K562 (cell line): Measurements from ENCODE around the gene LAMP1. TPM values are rescaled to one million over a fixed set of nuclear protein-coding genes. Genes with fewer than 3 reads are reported as not detected.

ENCODE experiments used
- CBFA2T3 ChIP-seq: fragments of 450-650 bp; IDR thresholded peaks from 2 replicates; pipeline ENCODE4 v1.6.1; 2017
- HDAC1 ChIP-seq, 2 experiments: fragments of 450-650 bp; IDR thresholded peaks; 2 replicates each; pipeline ENCODE4 v1.6.1; 2016 to 2017; ENCODE audit warnings: inconsistent platforms in 1 of 2, mild to moderate bottlenecking in 1 of 2, moderate library complexity in 1 of 2
- HDAC2 ChIP-seq: fragments of 450-650 bp; IDR thresholded peaks from 2 replicates; pipeline ENCODE4 v1.6.1; 2016; ENCODE audit warnings: mild to moderate bottlenecking
- HNRNPK ChIP-seq: fragments of 200-400 bp; formaldehyde crosslinking; IDR thresholded peaks from one replicate; pipeline ENCODE4 v1.6.1; 2018; ENCODE audit warnings: mild to moderate bottlenecking, low read depth, low read length; ENCODE audit not compliant: poor library complexity, severe bottlenecking
- MCM7 ChIP-seq, 2 experiments: fragments of 450-650 bp; IDR thresholded peaks; 2 replicates each; pipeline ENCODE4 v1.6.1; 2016 to 2018
- MXI1 ChIP-seq: IDR thresholded peaks from 2 replicates; pipeline ENCODE4 v1.6.1; 2011; ENCODE audit warnings: low read depth, mild to moderate bottlenecking, improper control_type of control experiment, low read length
- NCOR1 ChIP-seq: fragments of 450-650 bp; IDR thresholded peaks from 2 replicates; pipeline ENCODE4 v1.6.1; 2016; ENCODE audit warnings: mild to moderate bottlenecking, moderate library complexity
- NFIC ChIP-seq: fragments of 450-650 bp; IDR thresholded peaks from 2 replicates; pipeline ENCODE4 v1.6.1; 2017; ENCODE audit warnings: mild to moderate bottlenecking, inconsistent platforms
- PCBP1 ChIP-seq: fragments of 200-400 bp; formaldehyde crosslinking; IDR thresholded peaks from 2 replicates; pipeline ENCODE4 v1.6.1; 2018; ENCODE audit warnings: mild to moderate bottlenecking, low read depth, low read length; ENCODE audit not compliant: poor library complexity, severe bottlenecking
- PHB ChIP-seq: fragments of 250-450 bp; sonication (Bioruptor Pico); IDR thresholded peaks from 2 replicates; pipeline ENCODE4 v1.5.0; 2021
- PHTF2 ChIP-seq: fragments of 250-450 bp; sonication (Bioruptor Pico); IDR thresholded peaks from 2 replicates; pipeline ENCODE4 v1.5.0; 2021; ENCODE audit warnings: mild to moderate bottlenecking
- SMARCA4 ChIP-seq: fragments of 450-650 bp; IDR thresholded peaks from 2 replicates; pipeline ENCODE4 v1.6.1; 2016
- ZNF146 ChIP-seq: IDR thresholded peaks from one replicate; pipeline ENCODE4 v1.6.1; 2018; ENCODE audit warnings: missing compliant biosample characterization; ENCODE audit not compliant: unreplicated experiment
- ZNF184 ChIP-seq: sonication (generic); formaldehyde crosslinking; IDR thresholded peaks from 2 replicates; pipeline ENCODE4 v1.5.0; 2020; ENCODE audit warnings: missing genetic modification reagents
- ZNF778 ChIP-seq: fragments of 450-650 bp; formaldehyde crosslinking; IDR thresholded peaks from 2 replicates; pipeline ENCODE4 v1.4.0; 2020; ENCODE audit warnings: mild to moderate bottlenecking, moderate library complexity
- polyA plus RNA-seq, 8 experiments: library from polyadenylated mRNA; depleted of rRNA in 4 of 8; stranded (reverse) in 5 of 8; unstranded in 3 of 8; fragments of >200 nt; fragmentation: Nextera tagmentation in 2 of 8; fragmentation: Illumina TruSeq in 1 of 8; extraction: Ambion mirVana in 2 of 8; extraction: Trizol in 1 of 8; gene quantifications; 2 replicates each; pipeline versions ENCODE4 v1.2.1 to v1.2.3, GENCODE V29; 2011 to 2014; ENCODE audit warnings: inconsistent platforms in 1 of 8, missing spikeins in 1 of 8
- total RNA-seq, 7 experiments: library from RNA; depleted of rRNA in 6 of 7; stranded (reverse); fragments of >200 nt in 6 of 7; fragmentation: Illumina TruSeq in 2 of 7; extraction: Trizol in 2 of 7; gene quantifications; 2 replicates each; pipeline versions ENCODE4 v1.2.1 to v1.2.3, GENCODE V29; 2011 to 2021; ENCODE audit warnings: low replicate concordance in 1 of 7
- TF ChIP-seq, protein P1 (sequence below), 2 experiments: fragments of 450-650 bp in 1 of 2; IDR thresholded peaks; 2 replicates each; pipeline ENCODE4 v1.6.1; 2011 to 2017; ENCODE audit warnings: low read depth in 2 of 2, antibody characterized with exemption in 1 of 2, borderline replicate concordance in 1 of 2, low read length in 1 of 2, mild to moderate bottlenecking in 1 of 2, mixed read lengths in 1 of 2; ENCODE audit not compliant: control insufficient read depth in 1 of 2
- TF ChIP-seq, protein P2 (sequence below): fragments of 250-450 bp; sonication (Bioruptor Pico); IDR thresholded peaks from 2 replicates; pipeline ENCODE4 v1.4.0; 2020; ENCODE audit warnings: borderline replicate concordance
- TF ChIP-seq, protein P3 (sequence below): sonication (generic); formaldehyde crosslinking; IDR thresholded peaks from 2 replicates; pipeline ENCODE4 v1.8.0; 2022; ENCODE audit warnings: mild to moderate bottlenecking, missing genetic modification reagents
- TF ChIP-seq, protein P4 (sequence below): fragments of 250-450 bp; sonication (Bioruptor Pico); IDR thresholded peaks from 2 replicates; pipeline ENCODE4 v1.5.0; 2020; ENCODE audit warnings: mild to moderate bottlenecking

The LAMP1 gene
- total and polyA plus RNA-seq, 9 of the 15 experiments (the other 6 are each of a cell fraction or from before 2014, with no cell fraction given) = 2.2 to 70.1 (median 30.5) TPM

DNA sequence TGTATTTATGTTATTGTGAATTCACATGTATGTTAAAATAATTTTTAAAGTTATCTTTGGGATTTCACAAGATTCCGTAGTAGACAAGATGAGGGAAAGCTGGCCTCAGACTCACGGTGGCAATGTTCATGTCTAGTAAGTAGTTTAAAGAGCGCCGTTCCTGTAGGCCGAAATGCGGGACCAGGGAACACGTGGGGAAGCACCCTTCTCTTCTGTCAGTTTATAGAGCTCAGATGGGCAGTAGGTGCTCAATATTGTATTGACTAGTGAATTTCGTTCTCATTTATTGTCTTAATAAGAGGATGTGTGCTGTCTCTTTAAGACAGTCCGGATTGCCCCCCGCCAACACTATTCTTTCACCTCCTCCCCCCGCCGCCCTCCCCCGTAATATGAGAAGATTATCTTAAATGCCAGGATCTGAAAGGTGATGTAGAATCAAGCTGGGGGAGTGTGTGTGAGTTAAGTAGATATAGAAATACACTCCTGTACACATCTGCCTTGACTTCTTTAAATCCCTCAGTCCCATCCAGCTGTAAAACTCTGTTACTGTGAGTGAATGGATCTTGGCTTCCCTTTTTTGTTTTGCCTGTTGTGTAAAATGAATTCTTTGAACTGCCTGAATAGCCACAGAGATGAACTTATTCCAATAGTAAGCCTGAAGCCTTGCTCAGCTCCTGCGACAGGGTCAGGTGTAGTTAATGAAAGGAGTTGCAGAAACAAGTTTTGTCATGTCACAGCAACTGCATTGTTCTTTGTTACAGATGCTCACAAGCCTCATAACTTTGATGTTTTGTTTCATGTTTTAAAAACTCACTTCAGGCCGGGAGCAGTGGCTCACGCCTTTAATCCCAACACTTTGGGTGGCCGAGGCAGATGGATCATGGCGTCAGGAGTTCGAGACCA is 1.3 kb downstream of the LAMP1 start (continued):
- TF ChIP-seq PHB (CRISPR knock-in tag) (no peak), MXI1 (0 out of 2 replicates have a peak, but pooled peaks have one; percentile 50), ZNF146 (CRISPR knock-in tag) (no peak), PCBP1 (no peak), PHTF2 (CRISPR knock-in tag) (no peak), NFIC (peak; percentile 30), HDAC1 (IDR thresholded peaks at IDR 0.05) (0 out of 4 replicates have a peak, but pooled peaks of 1 of the 2 experiments have one; percentile 25), ZNF184 (CRISPR knock-in tag) (no peak), ZNF778 (CRISPR knock-in tag) (no peak), MCM7 (IDR thresholded peaks at IDR 0.05) (no peak), SMARCA4 (no peak), NCOR1 (0 out of 2 replicates have a peak, but pooled peaks have one; percentile 25), HDAC2 (no peak), CBFA2T3 (peak; percentile 77), HNRNPK (no peak)
- TF ChIP-seq, protein P1, sequence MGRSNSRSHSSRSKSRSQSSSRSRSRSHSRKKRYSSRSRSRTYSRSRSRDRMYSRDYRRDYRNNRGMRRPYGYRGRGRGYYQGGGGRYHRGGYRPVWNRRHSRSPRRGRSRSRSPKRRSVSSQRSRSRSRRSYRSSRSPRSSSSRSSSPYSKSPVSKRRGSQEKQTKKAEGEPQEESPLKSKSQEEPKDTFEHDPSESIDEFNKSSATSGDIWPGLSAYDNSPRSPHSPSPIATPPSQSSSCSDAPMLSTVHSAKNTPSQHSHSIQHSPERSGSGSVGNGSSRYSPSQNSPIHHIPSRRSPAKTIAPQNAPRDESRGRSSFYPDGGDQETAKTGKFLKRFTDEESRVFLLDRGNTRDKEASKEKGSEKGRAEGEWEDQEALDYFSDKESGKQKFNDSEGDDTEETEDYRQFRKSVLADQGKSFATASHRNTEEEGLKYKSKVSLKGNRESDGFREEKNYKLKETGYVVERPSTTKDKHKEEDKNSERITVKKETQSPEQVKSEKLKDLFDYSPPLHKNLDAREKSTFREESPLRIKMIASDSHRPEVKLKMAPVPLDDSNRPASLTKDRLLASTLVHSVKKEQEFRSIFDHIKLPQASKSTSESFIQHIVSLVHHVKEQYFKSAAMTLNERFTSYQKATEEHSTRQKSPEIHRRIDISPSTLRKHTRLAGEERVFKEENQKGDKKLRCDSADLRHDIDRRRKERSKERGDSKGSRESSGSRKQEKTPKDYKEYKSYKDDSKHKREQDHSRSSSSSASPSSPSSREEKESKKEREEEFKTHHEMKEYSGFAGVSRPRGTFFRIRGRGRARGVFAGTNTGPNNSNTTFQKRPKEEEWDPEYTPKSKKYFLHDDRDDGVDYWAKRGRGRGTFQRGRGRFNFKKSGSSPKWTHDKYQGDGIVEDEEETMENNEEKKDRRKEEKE (IDR thresholded peaks at IDR 0.05; ENCODE audit: borderline replicate concordance in 1 of 2, control insufficient read depth in 1 of 2, low read depth in 2 of 2, low read length in 1 of 2) = no peak
- TF ChIP-seq, protein P2, sequence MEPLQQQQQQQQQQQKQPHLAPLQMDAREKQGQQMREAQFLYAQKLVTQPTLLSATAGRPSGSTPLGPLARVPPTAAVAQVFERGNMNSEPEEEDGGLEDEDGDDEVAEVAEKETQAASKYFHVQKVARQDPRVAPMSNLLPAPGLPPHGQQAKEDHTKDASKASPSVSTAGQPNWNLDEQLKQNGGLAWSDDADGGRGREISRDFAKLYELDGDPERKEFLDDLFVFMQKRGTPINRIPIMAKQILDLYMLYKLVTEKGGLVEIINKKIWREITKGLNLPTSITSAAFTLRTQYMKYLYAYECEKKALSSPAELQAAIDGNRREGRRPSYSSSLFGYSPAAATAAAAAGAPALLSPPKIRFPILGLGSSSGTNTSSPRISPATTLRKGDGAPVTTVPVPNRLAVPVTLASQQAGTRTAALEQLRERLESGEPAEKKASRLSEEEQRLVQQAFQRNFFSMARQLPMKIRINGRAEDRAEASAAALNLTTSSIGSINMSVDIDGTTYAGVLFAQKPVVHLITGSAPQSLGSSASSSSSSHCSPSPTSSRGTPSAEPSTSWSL = no peak
- TF ChIP-seq, protein P3, sequence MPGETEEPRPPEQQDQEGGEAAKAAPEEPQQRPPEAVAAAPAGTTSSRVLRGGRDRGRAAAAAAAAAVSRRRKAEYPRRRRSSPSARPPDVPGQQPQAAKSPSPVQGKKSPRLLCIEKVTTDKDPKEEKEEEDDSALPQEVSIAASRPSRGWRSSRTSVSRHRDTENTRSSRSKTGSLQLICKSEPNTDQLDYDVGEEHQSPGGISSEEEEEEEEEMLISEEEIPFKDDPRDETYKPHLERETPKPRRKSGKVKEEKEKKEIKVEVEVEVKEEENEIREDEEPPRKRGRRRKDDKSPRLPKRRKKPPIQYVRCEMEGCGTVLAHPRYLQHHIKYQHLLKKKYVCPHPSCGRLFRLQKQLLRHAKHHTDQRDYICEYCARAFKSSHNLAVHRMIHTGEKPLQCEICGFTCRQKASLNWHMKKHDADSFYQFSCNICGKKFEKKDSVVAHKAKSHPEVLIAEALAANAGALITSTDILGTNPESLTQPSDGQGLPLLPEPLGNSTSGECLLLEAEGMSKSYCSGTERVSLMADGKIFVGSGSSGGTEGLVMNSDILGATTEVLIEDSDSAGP (CRISPR knock-in tag) = peak; percentile 77
- TF ChIP-seq, protein P4, sequence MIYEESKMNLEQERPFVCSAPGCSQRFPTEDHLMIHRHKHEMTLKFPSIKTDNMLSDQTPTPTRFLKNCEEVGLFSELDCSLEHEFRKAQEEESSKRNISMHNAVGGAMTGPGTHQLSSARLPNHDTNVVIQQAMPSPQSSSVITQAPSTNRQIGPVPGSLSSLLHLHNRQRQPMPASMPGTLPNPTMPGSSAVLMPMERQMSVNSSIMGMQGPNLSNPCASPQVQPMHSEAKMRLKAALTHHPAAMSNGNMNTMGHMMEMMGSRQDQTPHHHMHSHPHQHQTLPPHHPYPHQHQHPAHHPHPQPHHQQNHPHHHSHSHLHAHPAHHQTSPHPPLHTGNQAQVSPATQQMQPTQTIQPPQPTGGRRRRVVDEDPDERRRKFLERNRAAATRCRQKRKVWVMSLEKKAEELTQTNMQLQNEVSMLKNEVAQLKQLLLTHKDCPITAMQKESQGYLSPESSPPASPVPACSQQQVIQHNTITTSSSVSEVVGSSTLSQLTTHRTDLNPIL (CRISPR knock-in tag) = no peak
